Liver (tissue), 3 donors: ENCODE data around the gene BACH2.

ENCODE experiments used
- ATF3 ChIP-seq: IDR thresholded peaks from 2 replicates; pipeline ENCODE4 v1.6.1; 2016; ENCODE audit warnings: antibody characterized with exemption
- CTCF ChIP-seq: fragments of 150-350 bp; IDR thresholded peaks from 2 replicates; pipeline ENCODE4 v1.5.1; 2017; ENCODE audit warnings: improper control_type of control experiment, low read depth, low read length; ENCODE audit not compliant: missing input control
- FOXA1 ChIP-seq: IDR thresholded peaks from 2 replicates; pipeline ENCODE4 v1.6.1; 2016; ENCODE audit warnings: antibody characterized with exemption
- GABPA ChIP-seq, 2 donors: IDR thresholded peaks in 1 of 2; conservative IDR thresholded peaks in 1 of 2; 2 replicates each; pipeline ENCODE4 v1.6.1; 2016; ENCODE audit warnings: antibody characterized with exemption in 2 of 2, mild to moderate bottlenecking in 1 of 2, moderate library complexity in 1 of 2
- HNF4A ChIP-seq, 2 donors: conservative IDR thresholded peaks; 2 replicates each; pipeline ENCODE4 v1.6.1; 2016; ENCODE audit warnings: antibody characterized with exemption in 2 of 2, mild to moderate bottlenecking in 2 of 2
- HNF4G ChIP-seq: IDR thresholded peaks from 2 replicates; pipeline ENCODE4 v1.6.1; 2016; ENCODE audit warnings: antibody characterized with exemption
- JUND ChIP-seq, 2 donors: IDR thresholded peaks; 2 replicates each; pipeline ENCODE4 v1.6.1; 2016; ENCODE audit warnings: antibody characterized with exemption in 2 of 2
- REST ChIP-seq: IDR thresholded peaks from 2 replicates; pipeline ENCODE4 v1.6.1; 2016; ENCODE audit warnings: antibody characterized with exemption, mild to moderate bottlenecking
- TAF1 ChIP-seq: conservative IDR thresholded peaks from 2 replicates; pipeline ENCODE4 v1.6.1; 2016; ENCODE audit warnings: antibody characterized with exemption, mild to moderate bottlenecking
- ZBTB33 ChIP-seq: IDR thresholded peaks from 2 replicates; pipeline ENCODE4 v1.6.1; 2016; ENCODE audit warnings: antibody characterized with exemption
- donor health status: healthy.
- donor health status: healthy.

GRCh38 chr6:90062051-90062450 lies 234.6 kb downstream of the BACH2 start:
- no peak for TF ChIP-seq CTCF
- no peak for TF ChIP-seq JUND (IDR thresholded peaks at IDR 0.05)
- no peak for TF ChIP-seq FOXA1
- TF ChIP-seq ATF3 = no peak
- no peak for TF ChIP-seq HNF4A (conservative IDR thresholded peaks at IDR 0.05)
- TF ChIP-seq REST = no peak
- no peak for TF ChIP-seq HNF4G
- no peak for TF ChIP-seq ZBTB33
- no peak for TF ChIP-seq TAF1
- TF ChIP-seq GABPA (IDR thresholded peaks at IDR 0.05 in 1 of 2, conservative IDR thresholded peaks at IDR 0.05 in 1 of 2) = no peak
